ENCODE results near the gene FOXA1. TPM values are rescaled to one million over a fixed set of nuclear protein-coding genes. Genes with fewer than 3 reads are reported as not detected.

Gene FOXA1
- total RNA-seq, 1 donor from 2014 or later = not detected

DNA sequence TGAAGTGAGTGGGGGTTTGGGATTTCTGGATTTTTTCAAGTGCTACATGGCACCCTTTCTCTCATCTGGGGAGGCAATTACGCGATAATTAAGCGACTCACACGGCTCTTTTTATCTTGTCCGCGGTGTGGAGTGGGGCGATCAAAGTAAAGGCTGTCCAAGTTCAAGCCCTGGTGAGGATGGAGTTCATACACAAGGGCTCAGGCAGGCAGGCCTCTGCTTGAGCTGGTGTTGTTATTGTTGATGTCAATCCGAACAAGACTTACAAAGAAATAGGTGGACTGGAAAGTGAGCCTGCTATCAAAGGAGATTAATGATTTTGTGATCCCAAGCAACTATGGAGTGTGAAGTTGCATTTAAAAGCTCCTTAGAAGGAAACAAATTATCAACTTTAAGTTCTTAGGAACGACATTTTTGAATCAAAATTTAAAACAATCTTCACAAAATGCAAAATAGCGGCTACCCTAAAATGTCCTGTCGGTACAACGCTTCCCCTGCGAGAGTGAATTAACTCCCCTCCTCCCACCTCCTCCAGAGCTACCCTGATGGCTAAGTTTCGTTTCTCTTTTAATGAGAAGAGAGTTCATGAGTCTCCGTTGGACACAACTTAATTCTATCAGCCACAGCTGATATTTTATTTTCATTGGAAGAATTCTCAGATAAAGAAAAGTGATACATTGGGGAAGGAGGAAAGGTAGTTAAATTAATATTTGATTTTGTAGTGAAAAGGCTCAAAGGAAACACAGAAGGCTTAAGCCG is 5.9 kb downstream of the FOXA1 start:
- no peak overlapping the region for H3K27ac Mint-ChIP-seq (ENCODE audit: unreplicated experiment)
- peaks cover 8% of the 10 kb centered on the region for H3K4me1 Mint-ChIP-seq (ENCODE audit: low read depth, unreplicated experiment)
- DNase-seq = no peak
- TF ChIP-seq, protein P1, sequence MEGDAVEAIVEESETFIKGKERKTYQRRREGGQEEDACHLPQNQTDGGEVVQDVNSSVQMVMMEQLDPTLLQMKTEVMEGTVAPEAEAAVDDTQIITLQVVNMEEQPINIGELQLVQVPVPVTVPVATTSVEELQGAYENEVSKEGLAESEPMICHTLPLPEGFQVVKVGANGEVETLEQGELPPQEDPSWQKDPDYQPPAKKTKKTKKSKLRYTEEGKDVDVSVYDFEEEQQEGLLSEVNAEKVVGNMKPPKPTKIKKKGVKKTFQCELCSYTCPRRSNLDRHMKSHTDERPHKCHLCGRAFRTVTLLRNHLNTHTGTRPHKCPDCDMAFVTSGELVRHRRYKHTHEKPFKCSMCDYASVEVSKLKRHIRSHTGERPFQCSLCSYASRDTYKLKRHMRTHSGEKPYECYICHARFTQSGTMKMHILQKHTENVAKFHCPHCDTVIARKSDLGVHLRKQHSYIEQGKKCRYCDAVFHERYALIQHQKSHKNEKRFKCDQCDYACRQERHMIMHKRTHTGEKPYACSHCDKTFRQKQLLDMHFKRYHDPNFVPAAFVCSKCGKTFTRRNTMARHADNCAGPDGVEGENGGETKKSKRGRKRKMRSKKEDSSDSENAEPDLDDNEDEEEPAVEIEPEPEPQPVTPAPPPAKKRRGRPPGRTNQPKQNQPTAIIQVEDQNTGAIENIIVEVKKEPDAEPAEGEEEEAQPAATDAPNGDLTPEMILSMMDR (IDR thresholded peaks at IDR 0.05; ENCODE audit: partially characterized antibody, unreplicated experiment) = no peak
- H3K27me3 Mint-ChIP-seq (ENCODE audit: unreplicated experiment) = peaks cover 48% of the 10 kb centered on the region
- H3K36me3 Mint-ChIP-seq (ENCODE audit: unreplicated experiment) = peaks cover 9% of the 10 kb centered on the region
- H3K4me3 Mint-ChIP-seq (ENCODE audit: unreplicated experiment) = peak overlapping the region; percentile 61
- H3K9me3 Mint-ChIP-seq (ENCODE audit: unreplicated experiment) = peaks cover 15% of the 10 kb centered on the region

DNA sequence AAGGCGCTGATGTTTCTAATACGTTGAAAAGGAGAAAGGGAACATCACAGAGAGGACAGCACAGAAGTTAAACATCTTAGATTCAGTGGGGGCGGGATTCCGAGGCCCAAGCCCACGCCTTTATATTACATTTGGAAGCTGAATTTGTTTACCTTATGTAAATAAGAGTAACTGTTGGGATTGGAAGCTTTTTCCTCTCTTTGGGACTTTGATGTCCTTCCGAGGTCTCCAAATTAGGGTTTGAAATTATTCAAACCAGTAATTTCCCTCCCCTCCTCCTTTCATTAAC is 6.4 kb downstream of the FOXA1 start:
- no peak overlapping the region for H3K27ac Mint-ChIP-seq (ENCODE audit: unreplicated experiment)
- H3K27me3 Mint-ChIP-seq (ENCODE audit: unreplicated experiment) = peaks cover 45% of the 10 kb centered on the region

DNA sequence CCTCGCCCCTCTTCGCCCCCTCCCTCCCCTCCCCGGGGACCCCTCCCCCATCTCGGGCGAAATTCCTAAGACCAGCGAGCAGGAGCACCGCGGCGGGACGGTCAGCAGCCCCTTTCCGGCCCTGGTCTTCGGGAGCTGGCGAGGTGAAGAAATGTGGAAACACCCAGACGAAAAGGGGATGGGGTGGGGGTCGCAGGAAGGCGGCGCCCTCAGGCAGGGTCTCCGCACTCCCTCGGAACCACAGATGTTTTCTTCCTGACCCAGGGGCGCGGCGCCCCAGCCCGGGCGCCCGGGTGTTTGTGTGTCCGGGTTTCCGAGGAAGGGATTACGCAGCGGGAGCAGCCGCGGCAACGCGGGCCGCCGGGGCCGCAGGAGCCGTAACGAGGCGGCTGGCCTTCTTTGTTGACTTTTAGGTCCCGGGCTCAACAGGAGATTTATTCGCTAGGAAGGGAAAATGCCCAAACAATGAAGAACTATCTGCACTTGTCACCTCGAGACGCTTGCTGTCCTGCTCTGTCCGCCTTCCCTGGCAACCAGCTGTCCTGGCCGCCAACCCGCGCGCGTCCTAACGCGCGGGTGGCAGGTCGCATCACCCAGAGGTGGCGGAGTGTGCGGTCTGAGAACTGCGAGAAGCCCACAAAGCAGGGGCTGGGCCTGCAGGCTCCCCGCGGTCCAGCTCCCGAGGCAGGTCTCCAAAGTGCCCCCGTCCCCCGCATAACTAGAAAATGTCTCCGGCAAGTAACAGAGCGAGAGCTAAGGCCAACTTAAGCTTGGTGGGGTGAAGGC is 7.0 kb downstream of the FOXA1 start:
- H3K4me3 Mint-ChIP-seq (ENCODE audit: unreplicated experiment) = peak overlapping the region; percentile 61
- peaks cover 9% of the 10 kb centered on the region for H3K36me3 Mint-ChIP-seq (ENCODE audit: unreplicated experiment)
- no peak overlapping the region for H3K27ac Mint-ChIP-seq (ENCODE audit: unreplicated experiment)
- peaks cover 42% of the 10 kb centered on the region for H3K27me3 Mint-ChIP-seq (ENCODE audit: unreplicated experiment)
- TF ChIP-seq, protein P1 (IDR thresholded peaks at IDR 0.05; ENCODE audit: partially characterized antibody, unreplicated experiment) = no peak
- DNase-seq = peak; percentile 57
- H3K9me3 Mint-ChIP-seq (ENCODE audit: unreplicated experiment) = peaks cover 15% of the 10 kb centered on the region
- peaks cover 6% of the 10 kb centered on the region for H3K4me1 Mint-ChIP-seq (ENCODE audit: low read depth, unreplicated experiment)

More for the DNA sequence above, 6.4 kb downstream of the FOXA1 start:
- Mint-ChIP-seq H3K9me3 (ENCODE audit: unreplicated experiment) (peaks cover 15% of the 10 kb centered on the region), H3K36me3 (ENCODE audit: unreplicated experiment) (peaks cover 9% of the 10 kb centered on the region), H3K4me1 (ENCODE audit: low read depth, unreplicated experiment) (peaks cover 6% of the 10 kb centered on the region), H3K4me3 (ENCODE audit: unreplicated experiment) (peak overlapping the region; percentile 61)
- TF ChIP-seq, protein P1 (IDR thresholded peaks at IDR 0.05; ENCODE audit: partially characterized antibody, unreplicated experiment) = no peak
- DNase-seq = no peak

DNA sequence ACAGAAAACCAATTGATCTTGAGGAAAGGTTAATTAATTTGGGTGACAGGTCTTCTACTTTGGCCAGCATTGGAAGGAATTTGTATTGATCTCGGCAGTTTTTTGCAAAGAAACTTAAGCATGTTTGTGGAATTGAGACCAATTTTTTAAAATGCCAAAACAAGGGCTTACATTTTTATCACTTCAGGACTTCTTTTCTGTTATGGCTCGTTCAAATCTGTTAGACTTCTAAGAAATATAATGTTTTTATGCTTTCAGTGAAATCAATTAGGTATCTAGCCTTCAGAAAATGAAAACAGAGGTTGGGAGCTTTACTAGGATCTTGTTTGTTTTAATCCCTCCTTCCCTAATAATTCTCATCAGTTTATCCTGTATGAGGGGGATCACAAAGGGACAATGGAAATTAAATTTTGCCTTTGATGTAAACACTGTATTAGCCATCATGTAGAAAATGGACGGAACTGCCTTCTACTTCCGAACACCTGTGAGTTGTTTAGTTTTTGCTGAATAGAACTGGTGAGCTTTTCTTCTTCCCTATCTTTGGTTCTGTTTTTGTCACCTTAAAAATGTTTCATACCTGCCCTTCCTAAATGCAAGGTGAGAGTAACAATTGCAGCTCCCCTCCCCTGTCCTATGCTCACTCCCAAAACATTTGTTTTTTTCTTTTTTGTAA is 7.8 kb downstream of the FOXA1 start:
- Mint-ChIP-seq H3K27ac (ENCODE audit: unreplicated experiment) (no peak overlapping the region), H3K4me1 (ENCODE audit: low read depth, unreplicated experiment) (peaks cover 6% of the 10 kb centered on the region), H3K36me3 (ENCODE audit: unreplicated experiment) (peaks cover 9% of the 10 kb centered on the region), H3K27me3 (ENCODE audit: unreplicated experiment) (peaks cover 37% of the 10 kb centered on the region), H3K4me3 (ENCODE audit: unreplicated experiment) (peak overlapping the region; percentile 61), H3K9me3 (ENCODE audit: unreplicated experiment) (peaks cover 15% of the 10 kb centered on the region)
- no peak for DNase-seq
- TF ChIP-seq, protein P1 (IDR thresholded peaks at IDR 0.05; ENCODE audit: partially characterized antibody, unreplicated experiment) = no peak

Measured in glutamatergic neuron (in vitro differentiated cells).